Uterus (tissue), 4 donors: ENCODE results near the gene SPI1. TPM values are rescaled to one million over a fixed set of nuclear protein-coding genes. Genes with fewer than 3 reads are reported as not detected.
"Not testable (repeated sequence)": the region's sequence is repeated elsewhere in the genome, so short reads cannot be mapped to it uniquely, and the experiment has no call there.

Experiments
- DNase-seq, 2 donors: peaks; one replicate each; pipeline ENCODE4 v3.0.0-alpha.2; 2019 to 2020
- H3K27ac ChIP-seq, 2 donors: fragments of 200-600 bp; sonication (generic); 1 replicate in 1 of 2; 2 replicates in 1 of 2; pipeline ENCODE4 v1.5.1; 2016 to 2018
- H3K27me3 ChIP-seq, 2 donors: fragments of 200-600 bp; sonication (generic); one replicate each; pipeline ENCODE4 v1.5.1; 2018 to 2019; ENCODE audit warnings: control low read depth in 1 of 2
- H3K36me3 ChIP-seq, 2 donors: fragments of 200-600 bp; sonication (generic); one replicate each; pipeline ENCODE4 v1.5.1; 2019; ENCODE audit warnings: control low read depth in 1 of 2
- H3K4me1 ChIP-seq, 2 donors: fragments of 200-600 bp; sonication (generic); one replicate each; pipeline ENCODE4 v1.5.1; 2018 to 2019; ENCODE audit warnings: control low read depth in 1 of 2
- H3K4me3 ChIP-seq, 2 donors: fragments of 200-600 bp; sonication (generic); 1 replicate in 1 of 2; 2 replicates in 1 of 2; pipeline ENCODE4 v1.5.1; 2018 to 2019; ENCODE audit warnings: mild to moderate bottlenecking in 1 of 2
- H3K9me3 ChIP-seq, 2 donors: fragments of 200-600 bp; sonication (generic); one replicate each; pipeline ENCODE4 v1.5.1; 2019; ENCODE audit warnings: control low read depth in 1 of 2
- POLR2A ChIP-seq, 2 donors: fragments of 450-650 bp; IDR thresholded peaks; one replicate each; pipeline ENCODE4 v1.6.1; 2016; ENCODE audit warnings: antibody characterized with exemption in 2 of 2, mild to moderate bottlenecking in 1 of 2, moderate library complexity in 1 of 2
- intact Hi-C: fragments of 100-400 bp; cut with DNase I; formaldehyde crosslinking; loops from one replicate; pipeline ENCODE4 v1.15.1; 2023; ENCODE audit warnings: low total_unique reads
- total RNA-seq, 4 donors: library from RNA; depleted of rRNA in 3 of 4; stranded (reverse); fragments of >200 nt in 3 of 4; gene quantifications; one replicate each; pipeline versions ENCODE4 v1.1.0 to v1.2.4, GENCODE V29; 2014 to 2023
- TF ChIP-seq, protein P1 (sequence below), 4 experiments: fragments of 200-600 bp in 2 of 4; fragments of 450-650 bp in 2 of 4; sonication (generic) in 2 of 4; IDR thresholded peaks; one replicate each; pipeline ENCODE4 v1.5.1; 2016 to 2019; ENCODE audit warnings: antibody characterized with exemption in 4 of 4, mild to moderate bottlenecking in 2 of 4, moderate library complexity in 1 of 4
- donor health status: DM: yes; HTN: yes; CAD: no.

SPI1 gene
- total RNA-seq, 4 donors from 2014 or later: 4.9 to 9.7 (median 7.6) TPM

DNA sequence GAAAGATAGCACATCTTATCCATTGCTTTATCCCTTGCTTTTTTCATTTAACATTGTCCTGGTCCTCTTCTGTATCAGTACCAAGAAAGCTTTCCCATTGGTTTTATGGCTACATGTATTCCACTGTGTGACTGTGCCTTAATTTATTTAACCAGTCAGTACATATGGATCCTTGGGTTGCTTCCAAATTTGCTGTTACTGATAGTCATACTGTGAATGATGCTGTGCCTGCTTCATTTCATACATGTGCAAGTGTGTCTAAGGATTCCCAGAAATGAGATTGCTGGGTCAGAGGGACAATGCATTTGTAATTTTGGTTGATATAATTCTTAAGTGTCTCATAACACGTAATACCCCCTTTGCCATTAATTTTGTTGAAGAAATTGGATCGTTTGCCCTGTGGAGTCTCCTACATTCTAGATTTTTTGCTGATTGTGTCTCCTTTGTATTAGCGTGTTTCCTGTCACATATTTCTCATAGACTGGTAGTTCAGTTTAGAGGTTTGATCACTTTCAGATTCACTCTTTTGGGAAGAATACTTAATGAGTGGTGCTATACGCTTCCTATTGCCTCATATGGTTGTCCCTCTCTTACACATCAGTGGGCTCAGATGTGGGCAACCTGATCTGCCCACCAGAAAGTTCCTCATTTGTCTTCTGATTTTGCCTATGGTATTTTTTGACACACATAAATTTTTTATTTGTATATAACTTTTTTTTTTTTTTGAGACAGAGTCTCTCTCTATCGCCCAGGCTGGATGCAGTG, 61.1 kb downstream of the SPI1 start:
- Histone ChIP-seq H3K4me3 (no peak overlapping the region), H3K27ac (no peak overlapping the region), H3K9me3 (no peaks in the 10 kb centered on the region), H3K36me3 (no peaks in the 10 kb centered on the region), H3K27me3 (no peaks in the 10 kb centered on the region), H3K4me1 (no peaks in the 10 kb centered on the region)
- intact Hi-C loops: no loop called here
- no peak for DNase-seq
- no peak for TF ChIP-seq POLR2A (IDR thresholded peaks at IDR 0.05)
- TF ChIP-seq, protein P1, sequence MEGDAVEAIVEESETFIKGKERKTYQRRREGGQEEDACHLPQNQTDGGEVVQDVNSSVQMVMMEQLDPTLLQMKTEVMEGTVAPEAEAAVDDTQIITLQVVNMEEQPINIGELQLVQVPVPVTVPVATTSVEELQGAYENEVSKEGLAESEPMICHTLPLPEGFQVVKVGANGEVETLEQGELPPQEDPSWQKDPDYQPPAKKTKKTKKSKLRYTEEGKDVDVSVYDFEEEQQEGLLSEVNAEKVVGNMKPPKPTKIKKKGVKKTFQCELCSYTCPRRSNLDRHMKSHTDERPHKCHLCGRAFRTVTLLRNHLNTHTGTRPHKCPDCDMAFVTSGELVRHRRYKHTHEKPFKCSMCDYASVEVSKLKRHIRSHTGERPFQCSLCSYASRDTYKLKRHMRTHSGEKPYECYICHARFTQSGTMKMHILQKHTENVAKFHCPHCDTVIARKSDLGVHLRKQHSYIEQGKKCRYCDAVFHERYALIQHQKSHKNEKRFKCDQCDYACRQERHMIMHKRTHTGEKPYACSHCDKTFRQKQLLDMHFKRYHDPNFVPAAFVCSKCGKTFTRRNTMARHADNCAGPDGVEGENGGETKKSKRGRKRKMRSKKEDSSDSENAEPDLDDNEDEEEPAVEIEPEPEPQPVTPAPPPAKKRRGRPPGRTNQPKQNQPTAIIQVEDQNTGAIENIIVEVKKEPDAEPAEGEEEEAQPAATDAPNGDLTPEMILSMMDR (IDR thresholded peaks at IDR 0.05): no peak

DNA sequence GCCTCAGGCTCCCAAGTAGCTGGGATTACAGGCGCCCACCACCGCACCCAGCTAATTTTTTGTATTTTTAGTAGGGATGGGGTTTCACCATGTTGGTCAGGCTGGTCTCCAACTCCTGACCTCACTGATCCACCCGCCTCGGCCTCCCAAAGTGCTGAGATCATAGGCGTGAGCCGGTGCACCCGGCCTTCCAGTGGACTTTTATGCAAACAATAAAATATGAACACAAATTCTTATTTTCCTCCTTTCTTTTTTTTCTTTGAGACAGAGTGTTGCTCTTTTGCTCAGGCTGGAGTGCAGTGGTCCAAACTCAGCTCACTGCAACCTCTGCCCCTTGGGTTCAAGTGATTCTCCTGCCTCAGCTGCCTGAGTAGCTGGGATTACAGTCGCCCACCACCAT, 61.8 kb downstream of the SPI1 start:
- H3K27ac ChIP-seq, H3K27me3 ChIP-seq, H3K4me3 ChIP-seq, DNase-seq, H3K36me3 ChIP-seq, intact Hi-C loops, H3K4me1 ChIP-seq, H3K9me3 ChIP-seq: not testable (repeated sequence)

DNA sequence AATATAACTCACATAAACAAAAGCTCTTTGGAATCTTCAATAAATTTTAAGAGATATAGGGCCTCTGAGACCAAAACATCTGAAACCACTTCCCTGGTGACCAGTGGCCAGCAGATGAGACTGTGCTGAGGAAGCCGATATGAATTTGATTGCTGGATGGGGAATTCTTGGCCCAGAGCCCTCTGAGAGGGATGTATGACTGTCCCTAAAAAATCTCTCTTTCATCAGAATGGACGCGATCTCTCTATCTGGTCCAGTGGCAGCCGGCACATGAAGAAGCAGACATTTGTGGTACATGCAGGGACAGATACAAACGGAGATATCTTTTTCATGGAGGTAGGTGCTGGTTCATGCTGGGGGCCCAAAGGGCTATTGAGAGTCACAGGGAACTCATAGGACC, 63.4 kb downstream of the SPI1 start:
- Histone ChIP-seq H3K27ac (no peak overlapping the region), H3K4me3 (no peak overlapping the region), H3K36me3 (no peaks in the 10 kb centered on the region), H3K4me1 (no peaks in the 10 kb centered on the region), H3K9me3 (no peaks in the 10 kb centered on the region), H3K27me3 (no peaks in the 10 kb centered on the region)
- intact Hi-C loops: no loop called here
- DNase-seq: no peak
- no peak for TF ChIP-seq POLR2A (IDR thresholded peaks at IDR 0.05)
- TF ChIP-seq, protein P1 (IDR thresholded peaks at IDR 0.05): no peak

DNA sequence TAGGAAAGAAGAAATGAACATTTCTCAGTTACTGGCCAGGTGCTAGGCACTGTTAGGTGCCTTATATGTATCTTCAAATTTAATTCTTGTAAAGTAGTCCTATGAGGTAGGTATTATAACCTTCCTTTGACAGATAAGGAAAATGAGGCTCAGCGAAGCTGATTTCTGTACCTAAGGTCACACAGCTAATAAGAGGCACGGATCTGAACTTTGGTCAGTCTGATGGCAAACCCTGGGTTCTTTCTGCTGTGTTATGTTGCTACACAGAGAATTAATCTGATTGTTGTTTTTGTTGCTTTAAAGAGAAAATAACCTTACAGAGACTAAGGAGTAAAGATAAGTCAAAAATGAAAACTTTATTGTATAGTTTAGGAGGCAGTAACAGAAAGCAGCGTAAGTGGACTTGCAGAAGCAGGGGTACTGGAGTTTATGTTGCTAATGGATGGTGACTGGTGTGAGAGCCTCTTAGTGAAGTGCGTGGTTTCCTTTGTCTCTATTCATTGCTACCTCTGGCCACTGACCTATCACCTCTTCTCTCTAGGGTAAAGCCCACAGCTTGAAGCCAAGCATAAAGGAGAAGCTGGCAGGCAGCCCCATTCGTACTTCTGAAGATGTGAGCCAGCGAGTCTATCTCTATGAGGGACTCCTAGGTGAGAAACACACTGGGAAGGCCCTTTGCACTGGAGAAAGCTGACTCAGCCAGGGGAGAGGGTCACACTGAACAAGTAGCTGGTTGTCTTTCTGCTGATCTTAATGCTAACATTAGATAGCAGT, 70.1 kb downstream of the SPI1 start:
- no peak for DNase-seq
- H3K4me3 ChIP-seq: no peak overlapping the region
- no peaks in the 10 kb centered on the region for H3K36me3 ChIP-seq
- intact Hi-C loops: no loop called here
- peaks cover 0 to 2% of the 10 kb centered on the region in 2 donors for H3K9me3 ChIP-seq
- no peak overlapping the region for H3K27ac ChIP-seq
- no peaks in the 10 kb centered on the region for H3K27me3 ChIP-seq
- TF ChIP-seq, protein P1 (IDR thresholded peaks at IDR 0.05): no peak
- no peak for TF ChIP-seq POLR2A (IDR thresholded peaks at IDR 0.05)
- no peaks in the 10 kb centered on the region for H3K4me1 ChIP-seq

DNA sequence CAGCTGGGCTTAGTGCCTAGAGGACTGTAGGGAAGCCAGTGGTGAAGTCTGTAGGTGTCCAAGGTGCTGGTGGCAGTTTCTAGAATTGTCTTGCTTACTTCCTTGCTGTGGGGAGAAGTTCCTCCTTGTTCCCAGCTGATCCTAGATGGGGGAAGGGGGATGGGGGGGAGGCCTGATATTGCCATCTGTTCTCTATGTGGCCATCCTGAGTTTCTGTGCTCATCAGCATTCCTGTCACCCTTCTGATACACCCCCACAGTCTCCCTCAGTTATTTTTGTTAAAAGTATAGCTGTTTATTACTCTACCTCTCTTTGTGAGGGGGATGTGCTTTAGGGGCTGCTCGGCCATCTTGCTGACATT, 71.9 kb downstream of the SPI1 start:
- Histone ChIP-seq H3K27me3 (no peaks in the 10 kb centered on the region), H3K4me1 (no peaks in the 10 kb centered on the region), H3K4me3 (no peak overlapping the region), H3K27ac (no peak overlapping the region), H3K9me3 (peaks cover 0 to 16% of the 10 kb centered on the region in 2 donors), H3K36me3 (no peaks in the 10 kb centered on the region)
- TF ChIP-seq, protein P1 (IDR thresholded peaks at IDR 0.05): no peak
- TF ChIP-seq POLR2A (IDR thresholded peaks at IDR 0.05): no peak
- intact Hi-C loops: no loop called here
- no peak for DNase-seq
